KG1 (cell line): Measurements from ENCODE around the gene B4GALT2.

ENCODE experiments used
- DNase-seq: peaks from one replicate; lab custom pipeline; 2025; lab: John Stamatoyannopoulos, UW

The B4GALT2 gene

GRCh38 chr1:43969746-43970466 is 9.1 kb upstream of the B4GALT2 start, which contains the start of gene DPH2:
TSS of gene DPH2 (plus strand) at chr1:43970010. CDS start at chr1:43970176, 166 bp downstream.
- DNase-seq = peak; percentile 96

DNA sequence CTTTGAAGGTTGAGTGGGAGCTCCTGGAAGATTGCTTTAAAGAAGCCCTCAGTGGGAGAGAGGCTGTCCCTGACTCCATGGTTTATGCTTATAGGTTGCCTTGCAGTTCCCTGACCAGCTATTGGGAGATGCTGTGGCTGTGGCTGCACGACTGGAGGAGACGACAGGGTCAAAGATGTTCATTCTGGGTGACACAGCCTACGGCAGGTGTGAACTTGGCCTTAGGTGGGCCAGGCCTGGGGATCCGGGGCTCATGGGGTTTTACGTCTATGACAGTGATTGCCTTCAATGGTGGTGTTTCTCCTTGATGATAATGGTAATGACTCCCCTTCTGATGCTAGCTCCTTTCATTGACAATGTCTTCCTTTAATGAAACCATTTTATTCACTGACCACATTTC is 8.5 kb upstream of the B4GALT2 start:
- DNase-seq = no peak

- no peak for DNase-seq
Measured at GRCh38 chr1:43970911-43971310, 8.1 kb upstream of the B4GALT2 start.

GRCh38 chr1:43971336-43971980 is 7.6 kb upstream of the B4GALT2 start:
- DNase-seq = no peak

DNA sequence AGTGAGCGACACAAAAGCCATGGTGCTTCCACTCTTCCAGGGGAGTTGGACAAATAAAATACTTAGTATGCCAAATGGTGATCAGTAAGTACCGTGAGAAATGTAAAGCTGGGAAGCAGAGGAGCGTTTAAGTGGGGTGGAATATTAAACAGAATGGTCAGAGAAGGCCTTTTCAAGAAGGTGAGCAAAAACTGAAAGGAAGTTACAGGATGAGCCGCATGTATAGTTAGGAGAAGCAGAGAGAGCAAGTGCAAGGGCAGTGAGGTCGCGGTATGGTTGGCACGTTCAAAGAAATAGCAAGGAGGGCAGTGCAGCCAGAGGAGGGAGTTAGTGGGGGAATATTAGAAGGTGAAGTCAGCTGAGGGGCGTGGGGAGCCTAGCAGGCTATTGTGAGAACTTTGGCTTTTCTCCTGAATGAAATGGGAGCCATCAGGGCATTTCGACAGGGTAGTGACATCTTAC is 5.0 kb upstream of the B4GALT2 start:
- DNase-seq = no peak

GRCh38 chr1:43974443-43975248 is 4.4 kb upstream of the B4GALT2 start, which contains the start of gene ATP6V0B:
TSS of gene ATP6V0B (plus strand) at chr1:43974960. CDS start at chr1:43975041, 81 bp downstream.
- DNase-seq = peak; percentile 91

GRCh38 chr1:43975249-43975961 is 3.6 kb upstream of the B4GALT2 start:
- no peak for DNase-seq

DNA sequence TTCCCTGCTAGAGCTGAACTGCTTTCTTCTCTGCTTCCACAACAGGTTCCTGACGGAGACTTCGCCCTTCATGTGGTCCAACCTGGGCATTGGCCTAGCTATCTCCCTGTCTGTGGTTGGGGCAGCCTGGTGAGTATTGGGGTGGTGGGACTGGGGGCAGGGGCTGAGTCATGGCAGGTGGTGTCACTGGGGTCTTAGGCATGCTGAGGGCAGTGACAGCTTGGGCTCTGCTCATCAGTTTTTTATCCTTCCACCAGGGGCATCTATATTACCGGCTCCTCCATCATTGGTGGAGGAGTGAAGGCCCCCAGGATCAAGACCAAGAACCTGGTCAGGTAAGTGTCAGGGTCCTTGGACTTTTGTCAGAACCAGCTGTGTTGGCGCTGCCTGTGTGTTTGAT is 3.0 kb upstream of the B4GALT2 start:
- DNase-seq = no peak

- no peak for DNase-seq
Measured at GRCh38 chr1:43976890-43977289, 2.1 kb upstream of the B4GALT2 start.

- DNase-seq = no peak
Measured at GRCh38 chr1:43977376-43978263, 1.4 kb upstream of the B4GALT2 start.

DNA sequence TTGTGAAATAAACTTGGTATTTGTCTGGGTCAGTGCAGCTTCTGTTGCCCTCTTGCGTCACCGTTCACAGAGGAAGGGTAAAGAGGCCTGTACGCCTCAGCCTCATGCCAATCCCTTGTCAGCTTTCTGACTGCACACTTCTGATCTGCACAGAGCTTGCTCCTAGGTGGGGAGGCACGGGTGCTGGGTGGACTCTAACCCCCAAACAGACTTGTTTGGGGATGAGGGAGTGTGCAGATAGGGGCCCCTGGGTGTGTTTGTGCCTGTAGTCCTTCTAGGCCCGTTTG is 803 bp upstream of the B4GALT2 start:
- DNase-seq = no peak

DNA sequence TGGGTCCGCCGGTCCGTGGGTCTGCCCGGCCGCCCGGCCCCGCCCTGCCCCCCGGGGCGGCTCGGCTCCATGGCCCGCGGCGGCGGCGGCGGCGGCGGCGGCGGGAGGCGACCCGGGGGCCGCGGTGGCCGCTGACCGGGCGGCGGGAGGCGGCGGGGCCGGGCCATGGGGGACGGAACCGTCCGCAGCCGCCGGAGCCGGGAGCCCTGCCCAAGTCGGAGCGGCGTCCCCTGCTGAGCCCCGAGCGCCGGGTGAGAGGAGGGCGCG is 184 bp downstream of the B4GALT2 start:
- no peak for DNase-seq

DNA sequence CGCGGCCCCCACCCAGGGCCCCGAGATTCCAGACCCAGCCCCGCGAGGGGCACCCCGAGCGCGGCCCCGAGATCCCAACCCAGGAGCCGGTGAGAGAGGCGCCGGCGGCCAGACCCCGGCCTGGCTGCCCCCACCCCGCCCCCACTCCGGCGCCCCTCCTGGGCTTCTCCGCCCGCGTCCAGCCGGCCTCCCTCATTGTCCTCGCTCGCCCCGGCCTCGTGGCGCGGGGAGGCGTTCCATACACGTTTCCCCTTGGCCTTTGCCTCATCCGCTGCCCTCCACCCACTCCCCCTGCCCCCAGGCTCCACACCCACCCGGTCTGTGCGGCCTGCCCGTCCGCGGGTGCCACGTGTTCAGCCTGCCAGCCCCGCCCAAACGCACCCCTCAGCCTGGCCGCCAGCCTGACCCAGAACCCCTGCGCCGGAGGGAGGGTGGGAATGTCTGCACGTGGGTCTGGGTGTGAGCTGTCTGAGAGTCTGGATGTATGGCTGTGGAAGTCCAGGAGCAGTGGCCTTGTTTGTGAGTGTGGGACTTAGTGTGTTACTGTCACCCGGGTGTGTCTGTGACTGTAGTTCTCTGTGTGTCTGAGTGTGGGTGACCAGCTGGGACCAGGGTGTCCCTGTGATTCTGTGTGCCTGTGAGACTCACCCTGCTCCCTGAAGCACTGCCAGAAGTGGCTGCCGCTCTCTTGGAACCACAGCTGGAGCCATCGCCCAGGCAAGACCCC is 681 bp downstream of the B4GALT2 start:
- no peak for DNase-seq

DNA sequence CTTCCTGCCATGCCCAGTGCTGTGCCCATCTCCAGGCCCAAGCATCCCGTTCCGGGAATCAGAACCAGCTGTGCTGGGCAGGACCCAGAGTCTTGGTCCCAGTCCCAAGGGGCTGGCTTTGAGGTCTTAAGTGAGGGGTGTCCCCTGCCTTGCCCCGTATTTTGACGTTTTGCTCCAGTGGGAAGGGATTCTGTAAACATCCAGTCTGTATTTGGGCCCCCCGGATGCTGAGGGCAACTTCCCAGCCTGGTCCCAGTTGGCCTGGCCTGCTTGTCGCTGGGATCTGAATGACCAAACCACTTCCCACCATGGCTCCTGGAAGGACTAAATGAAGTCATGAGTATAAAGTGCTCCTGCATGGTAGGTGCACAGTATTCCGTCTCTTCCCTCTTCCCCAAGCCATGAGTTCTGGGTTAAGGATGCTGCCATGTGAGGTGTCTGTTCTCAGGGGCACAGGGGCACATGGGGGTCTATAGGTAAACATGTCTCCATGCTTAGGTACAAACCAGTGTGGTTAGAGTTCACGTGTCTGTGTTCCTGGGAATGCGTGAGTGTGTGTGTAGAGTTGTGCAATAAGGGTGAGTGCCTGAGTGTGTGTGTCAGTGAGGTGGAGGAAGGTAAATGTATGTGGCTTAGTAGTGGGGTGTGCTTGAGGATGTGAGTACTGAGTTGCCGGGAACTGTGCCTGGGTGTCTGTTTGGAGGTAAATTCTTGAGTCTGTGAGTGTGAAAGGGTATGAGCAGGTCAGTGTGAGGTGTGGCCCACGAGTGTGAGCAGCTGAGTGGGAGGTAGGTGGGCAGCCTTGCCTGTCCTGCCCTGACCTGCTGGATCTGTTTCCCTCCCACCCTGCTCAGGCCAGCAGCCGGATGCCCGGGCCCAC is 1.5 kb downstream of the B4GALT2 start:
- no peak for DNase-seq

GRCh38 chr1:43981135-43981491 is 2.1 kb downstream of the B4GALT2 start:
- DNase-seq = no peak

GRCh38 chr1:43981636-43982035 is 2.6 kb downstream of the B4GALT2 start:
- DNase-seq = no peak

GRCh38 chr1:43982241-43982640 is 3.2 kb downstream of the B4GALT2 start:
- DNase-seq = no peak

GRCh38 chr1:43982808-43983207 is 3.8 kb downstream of the B4GALT2 start:
- no peak for DNase-seq

DNA sequence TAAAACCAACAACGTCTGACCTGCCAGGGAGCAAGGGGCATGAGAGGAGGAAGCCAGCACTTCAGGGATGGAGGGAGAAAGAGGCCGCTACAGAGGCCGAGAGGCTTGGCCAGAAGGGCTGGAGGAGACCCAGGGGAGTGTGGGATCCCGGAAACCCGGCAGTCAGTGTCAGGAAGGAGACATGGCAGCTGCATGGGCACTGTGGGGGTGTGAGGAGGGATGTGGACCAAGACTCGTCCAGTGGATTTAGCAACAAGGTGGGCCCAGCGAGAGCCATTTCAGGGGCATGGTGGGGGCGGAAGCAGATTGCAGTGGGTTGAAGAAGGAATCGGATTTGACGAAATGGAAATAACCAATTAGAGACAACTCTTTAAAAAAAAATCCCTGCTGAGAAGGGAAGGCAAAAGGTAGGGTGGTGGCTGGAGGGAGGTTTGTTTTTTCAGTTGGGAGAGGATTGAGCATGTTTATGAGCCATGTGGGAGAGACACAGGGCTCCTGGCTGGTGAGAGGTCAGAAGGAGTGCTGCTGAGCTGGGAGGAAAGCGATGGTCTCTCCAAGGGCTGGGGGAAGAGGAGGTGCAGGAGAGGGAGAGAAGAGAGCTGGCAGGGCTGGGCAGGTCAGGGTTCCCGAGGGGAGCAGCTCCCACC is 4.4 kb downstream of the B4GALT2 start:
- DNase-seq = no peak
